Left ventricle myocardium inferior (tissue), 1 donor: Measurements from ENCODE around the gene GNB1L. TPM values are rescaled to one million over a fixed set of nuclear protein-coding genes. Genes with fewer than 3 reads are reported as not detected.

Experiments used
- DNase-seq: peaks from one replicate; pipeline ENCODE4 v3.0.0-alpha.2; 2020
- H3K27ac ChIP-seq: fragments of 200-600 bp; replicated peaks from 2 replicates; pipeline ENCODE4 v1.8.0; 2021
- H3K27me3 ChIP-seq: fragments of 200-600 bp; 2 replicates; pipeline ENCODE4 v1.8.0; 2021; ENCODE audit warnings: low read depth
- H3K36me3 ChIP-seq: fragments of 200-600 bp; 2 replicates; pipeline ENCODE4 v1.8.0; 2021
- H3K4me1 ChIP-seq: fragments of 200-600 bp; 2 replicates; pipeline ENCODE4 v1.8.0; 2021
- H3K4me3 ChIP-seq: fragments of 200-600 bp; 2 replicates; pipeline ENCODE4 v1.8.0; 2021; ENCODE audit warnings: mild to moderate bottlenecking, moderate library complexity
- H3K9me3 ChIP-seq: fragments of 200-600 bp; replicated peaks from 2 replicates; pipeline ENCODE4 v1.8.0; 2021
- CTCF ChIP-seq: fragments of 200-600 bp; IDR thresholded peaks from 2 replicates; pipeline ENCODE4 v1.8.0; 2021; ENCODE audit warnings: antibody characterized with exemption, mild to moderate bottlenecking, borderline replicate concordance
- intact Hi-C: fragments of 100-400 bp; cut with micrococcal nuclease; formaldehyde crosslinking; loops from one replicate; pipeline ENCODE4 v1.11.0; 2022
- total RNA-seq: library from RNA; stranded (reverse); fragmentation: NEBNext Ultra II Directional; extraction: Animal tissue kit (Norgen Biotek cat#: 25700); gene quantifications from one replicate; pipeline ENCODE4 v1.2.1, GENCODE V29; 2021
- donor health status: DM: no; HTN: yes; CAD: no; lungs with severe emphysema.

GNB1L gene
- total RNA-seq, 1 donor from 2014 or later, result 2.9 TPM

GRCh38 chr22:19791894-19792293 lies 62.8 kb downstream of the GNB1L start:
- H3K27ac ChIP-seq, result no peak overlapping the region
- no peak for DNase-seq
- H3K36me3 ChIP-seq, result peaks cover 19% of the 10 kb centered on the region
- H3K4me3 ChIP-seq, result no peak overlapping the region
- H3K9me3 ChIP-seq, result peaks cover 34% of the 10 kb centered on the region
- no peak for TF ChIP-seq CTCF
- intact Hi-C loops, result no loop called here
- no peaks in the 10 kb centered on the region for H3K27me3 ChIP-seq
- H3K4me1 ChIP-seq, result no peaks in the 10 kb centered on the region

GRCh38 chr22:19791243-19791642 lies 63.4 kb downstream of the GNB1L start:
- no peak overlapping the region for H3K4me3 ChIP-seq
- peaks cover 19% of the 10 kb centered on the region for H3K36me3 ChIP-seq
- no peak for DNase-seq
- H3K9me3 ChIP-seq, result peaks cover 34% of the 10 kb centered on the region
- no peak overlapping the region for H3K27ac ChIP-seq
- H3K27me3 ChIP-seq, result no peaks in the 10 kb centered on the region
- no peaks in the 10 kb centered on the region for H3K4me1 ChIP-seq
- no peak for TF ChIP-seq CTCF
- intact Hi-C loops, result no loop called here

- H3K9me3 ChIP-seq, result peaks cover 34% of the 10 kb centered on the region
- no peak overlapping the region for H3K4me3 ChIP-seq
- peaks cover under 1% of the 10 kb centered on the region for H3K27me3 ChIP-seq
- H3K4me1 ChIP-seq, result no peaks in the 10 kb centered on the region
- H3K27ac ChIP-seq, result no peak overlapping the region
- DNase-seq, result no peak
- TF ChIP-seq CTCF, result no peak
- intact Hi-C loops, result no loop called here
- peaks cover 19% of the 10 kb centered on the region for H3K36me3 ChIP-seq
Observed at GRCh38 chr22:19789828-19790227, 64.8 kb downstream of the GNB1L start.

- no peak overlapping the region for H3K4me3 ChIP-seq
- intact Hi-C loops, result no loop called here
- peaks cover 34% of the 10 kb centered on the region for H3K9me3 ChIP-seq
- H3K27me3 ChIP-seq, result peaks cover 3% of the 10 kb centered on the region
- no peak for DNase-seq
- peaks cover 19% of the 10 kb centered on the region for H3K36me3 ChIP-seq
- no peaks in the 10 kb centered on the region for H3K4me1 ChIP-seq
- no peak for TF ChIP-seq CTCF
- H3K27ac ChIP-seq, result no peak overlapping the region
Observed at GRCh38 chr22:19789406-19789805, 65.3 kb downstream of the GNB1L start.

- intact Hi-C loops, result no loop called here
- H3K9me3 ChIP-seq, result peaks cover 31% of the 10 kb centered on the region
- no peak overlapping the region for H3K27ac ChIP-seq
- no peaks in the 10 kb centered on the region for H3K4me1 ChIP-seq
- H3K4me3 ChIP-seq, result no peak overlapping the region
- peaks cover 19% of the 10 kb centered on the region for H3K36me3 ChIP-seq
- TF ChIP-seq CTCF, result no peak
- peaks cover 9% of the 10 kb centered on the region for H3K27me3 ChIP-seq
- no peak for DNase-seq
Observed at GRCh38 chr22:19788661-19789225, 65.9 kb downstream of the GNB1L start.

GRCh38 chr22:19787849-19788141 lies 66.9 kb downstream of the GNB1L start:
- DNase-seq, result no peak
- Histone ChIP-seq H3K9me3 (peaks cover 21% of the 10 kb centered on the region), H3K4me1 (no peaks in the 10 kb centered on the region), H3K4me3 (no peak overlapping the region), H3K36me3 (peaks cover 16% of the 10 kb centered on the region), H3K27ac (no peak overlapping the region), H3K27me3 (peaks cover 18% of the 10 kb centered on the region)
- no peak for TF ChIP-seq CTCF
- intact Hi-C loops, result no loop called here
